Calu3 (cell line): ENCODE measurements around the gene DBH. TPM values are rescaled to one million over a fixed set of nuclear protein-coding genes. Genes with fewer than 3 reads are reported as not detected.

Experiments used
- BruUV-seq: library from RNA; stranded (reverse); fragments of 400-500 nt; replicated peaks from 2 replicates; lab custom pipeline; 2021; lab: Mats Ljungman, UMichigan
- CTCF ChIA-PET: fragments of 300-600 bp; sonication (Branson Sonifier 250); formaldehyde crosslinking; loops from one replicate; lab custom pipeline; 2022; ENCODE audit warnings: antibody characterized with exemption; lab: Charles Lee
- DNase-seq: peaks from one replicate; pipeline ENCODE4 v3.0.0; 2022
- H3K27ac Mint-ChIP-seq: one replicate; pipeline ENCODE4 v1.8.0; 2022; ENCODE audit warnings: mixed read lengths; ENCODE audit not compliant: unreplicated experiment
- H3K27me3 Mint-ChIP-seq: one replicate; pipeline ENCODE4 v1.8.0; 2022; ENCODE audit warnings: mixed read lengths; ENCODE audit not compliant: unreplicated experiment
- H3K36me3 Mint-ChIP-seq: one replicate; pipeline ENCODE4 v1.8.0; 2022; ENCODE audit warnings: mild to moderate bottlenecking, moderate library complexity, mixed read lengths; ENCODE audit not compliant: insufficient read depth, unreplicated experiment
- H3K4me1 Mint-ChIP-seq: one replicate; pipeline ENCODE4 v1.8.0; 2022; ENCODE audit warnings: mild to moderate bottlenecking, low read depth, mixed read lengths; ENCODE audit not compliant: unreplicated experiment
- H3K4me3 Mint-ChIP-seq: one replicate; pipeline ENCODE4 v1.8.0; 2022; ENCODE audit warnings: mild to moderate bottlenecking, low read depth, moderate library complexity, mixed read lengths; ENCODE audit not compliant: unreplicated experiment
- H3K9me3 Mint-ChIP-seq: one replicate; pipeline ENCODE4 v1.8.0; 2022; ENCODE audit warnings: low read depth, mixed read lengths; ENCODE audit not compliant: unreplicated experiment
- CTCF ChIP-seq: fragments of 200-600 bp; IDR thresholded peaks from one replicate; pipeline ENCODE4 v1.8.0; 2022; ENCODE audit warnings: antibody characterized with exemption; ENCODE audit not compliant: unreplicated experiment
- intact Hi-C: fragments of 100-400 bp; cut with micrococcal nuclease; formaldehyde crosslinking; loops from one replicate; pipeline ENCODE4 v1.10.0; 2022; ENCODE audit not compliant: unreplicated experiment
- total RNA-seq: library from RNA; stranded (reverse); gene quantifications from 2 replicates; pipeline ENCODE4 v1.2.3, GENCODE V29; 2022

Gene DBH
- total RNA-seq, 1 experiment from 2014 or later, result not detected

GRCh38 chr9:133704711-133705181, 68.6 kb downstream of the DBH start:
- Mint-ChIP-seq H3K4me3 (no peak overlapping the region), H3K9me3 (no peaks in the 10 kb centered on the region), H3K36me3 (no peaks in the 10 kb centered on the region), H3K27me3 (peaks cover 64% of the 10 kb centered on the region), H3K27ac (no peak overlapping the region), H3K4me1 (no peaks in the 10 kb centered on the region)
- DNase-seq, result no peak
- no TSS peak for BruUV-seq
- CTCF ChIA-PET, result no interaction called here
- intact Hi-C loops, result no loop called here
- no peak for TF ChIP-seq CTCF

DNA sequence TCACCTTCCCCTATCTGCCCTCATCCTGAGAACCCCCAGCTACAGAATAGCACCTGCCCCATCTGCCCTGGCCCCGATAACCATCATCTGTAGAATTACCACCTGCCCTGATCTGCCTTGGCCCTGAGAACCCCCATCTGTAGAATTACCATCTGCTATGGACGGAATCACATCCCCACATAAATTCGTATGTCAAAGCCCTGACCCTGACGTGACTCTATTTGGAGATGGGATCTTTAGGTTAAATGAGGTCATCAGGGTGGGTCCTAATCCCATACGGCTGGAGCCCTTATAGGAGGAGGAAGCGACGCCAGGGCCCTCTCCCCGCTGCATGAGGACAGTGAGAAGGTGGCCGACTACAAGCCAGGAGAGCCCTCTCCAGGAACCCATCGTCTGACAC, 69.4 kb downstream of the DBH start:
- no peaks in the 10 kb centered on the region for H3K36me3 Mint-ChIP-seq
- CTCF ChIA-PET, result no interaction called here
- no peak overlapping the region for H3K4me3 Mint-ChIP-seq
- H3K27me3 Mint-ChIP-seq, result peaks cover 55% of the 10 kb centered on the region
- intact Hi-C loops, result no loop called here
- H3K4me1 Mint-ChIP-seq, result no peaks in the 10 kb centered on the region
- H3K9me3 Mint-ChIP-seq, result no peaks in the 10 kb centered on the region
- H3K27ac Mint-ChIP-seq, result no peak overlapping the region
- no peak for TF ChIP-seq CTCF
- no TSS peak for BruUV-seq
- no peak for DNase-seq

- TF ChIP-seq CTCF, result no peak
- H3K27ac Mint-ChIP-seq, result no peak overlapping the region
- H3K36me3 Mint-ChIP-seq, result no peaks in the 10 kb centered on the region
- H3K4me3 Mint-ChIP-seq, result no peak overlapping the region
- no peaks in the 10 kb centered on the region for H3K4me1 Mint-ChIP-seq
- CTCF ChIA-PET, result no interaction called here
- peaks cover 46% of the 10 kb centered on the region for H3K27me3 Mint-ChIP-seq
- BruUV-seq, result no TSS peak
- no peak for DNase-seq
- H3K9me3 Mint-ChIP-seq, result no peaks in the 10 kb centered on the region
- intact Hi-C loops, result no loop called here
Observed at GRCh38 chr9:133706307-133707050, 70.3 kb downstream of the DBH start.

DNA sequence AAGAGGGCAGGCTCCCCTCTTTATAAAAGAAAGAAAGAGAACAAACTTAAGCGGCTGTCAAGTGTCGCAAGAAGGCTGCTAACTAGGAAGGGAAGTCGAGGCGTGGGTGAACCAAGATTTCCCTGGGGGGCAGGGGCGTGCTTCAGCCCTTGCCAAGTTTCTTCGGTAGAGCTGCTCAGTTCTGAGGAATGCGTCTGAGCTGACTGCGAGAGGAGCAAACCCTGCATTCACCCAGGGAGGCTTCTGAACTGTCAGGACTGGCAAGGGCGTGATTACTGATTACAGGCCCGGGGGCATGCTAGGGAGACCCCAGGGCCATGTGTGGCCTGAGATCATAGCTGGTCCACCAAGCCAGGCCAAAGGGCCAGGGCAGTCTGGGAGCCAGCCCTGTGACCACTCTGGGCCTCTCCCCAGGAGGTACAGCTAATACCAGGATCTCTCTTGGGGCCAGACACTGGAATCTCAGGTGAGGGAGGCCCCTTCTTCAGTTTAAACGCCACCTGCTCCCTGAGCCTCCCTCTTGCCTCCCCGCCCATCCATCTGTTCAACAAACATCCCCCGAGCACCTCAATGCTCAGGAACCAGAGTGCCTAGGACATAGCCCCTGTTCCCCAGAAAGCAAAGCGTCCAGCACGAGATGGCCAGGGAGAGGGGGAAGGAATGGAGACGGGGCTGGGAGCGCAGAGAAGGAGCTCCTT, 71.1 kb downstream of the DBH start:
- Mint-ChIP-seq H3K27me3 (peaks cover 39% of the 10 kb centered on the region), H3K4me3 (no peak overlapping the region), H3K27ac (no peak overlapping the region), H3K4me1 (no peaks in the 10 kb centered on the region), H3K36me3 (no peaks in the 10 kb centered on the region), H3K9me3 (no peaks in the 10 kb centered on the region)
- DNase-seq, result no peak
- CTCF ChIA-PET, result no interaction called here
- intact Hi-C loops, result no loop called here
- BruUV-seq, result no TSS peak
- TF ChIP-seq CTCF, result no peak
